Measurements from ENCODE around the gene SMURF1.

Gene SMURF1

GRCh38 chr7:99097730-99098129 lies 46.2 kb downstream of the SMURF1 start:
- no peak for DNase-seq (ENCODE audit: low read depth)

DNA sequence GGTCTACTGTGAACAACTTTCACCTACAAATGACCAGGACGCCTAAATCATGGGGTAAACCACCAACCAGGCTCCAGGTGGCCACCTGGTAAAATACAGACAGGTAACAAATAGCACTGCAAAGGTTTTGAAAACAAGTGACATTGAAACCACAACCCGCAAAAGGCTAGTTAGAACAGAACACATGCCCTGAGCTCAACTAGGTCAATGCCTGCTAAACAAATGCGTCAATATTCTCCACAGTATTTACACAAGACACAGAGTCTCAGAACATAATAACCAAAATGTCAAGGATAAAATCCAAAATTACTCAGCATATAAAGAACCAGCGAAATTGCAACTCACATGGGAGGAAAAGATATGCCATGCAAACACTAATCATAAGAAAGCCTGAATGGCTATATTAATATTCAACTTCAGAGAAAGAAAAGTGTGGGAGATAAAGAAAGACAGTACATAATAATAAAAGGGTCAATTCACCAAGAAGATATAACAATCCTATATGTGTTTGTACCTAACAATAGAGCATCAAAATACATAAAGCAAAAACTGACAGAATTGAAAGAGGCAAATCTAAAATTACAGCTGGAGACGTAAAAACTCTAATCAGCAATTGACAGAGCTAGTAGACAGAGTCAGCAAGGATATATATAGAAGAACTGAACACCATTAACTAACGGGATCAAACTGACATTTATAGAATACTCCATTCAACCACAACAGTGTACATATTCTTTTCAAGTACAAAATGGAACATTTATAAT lies 47.6 kb downstream of the SMURF1 start:
- DNase-seq (ENCODE audit: low read depth), result no peak

DNA sequence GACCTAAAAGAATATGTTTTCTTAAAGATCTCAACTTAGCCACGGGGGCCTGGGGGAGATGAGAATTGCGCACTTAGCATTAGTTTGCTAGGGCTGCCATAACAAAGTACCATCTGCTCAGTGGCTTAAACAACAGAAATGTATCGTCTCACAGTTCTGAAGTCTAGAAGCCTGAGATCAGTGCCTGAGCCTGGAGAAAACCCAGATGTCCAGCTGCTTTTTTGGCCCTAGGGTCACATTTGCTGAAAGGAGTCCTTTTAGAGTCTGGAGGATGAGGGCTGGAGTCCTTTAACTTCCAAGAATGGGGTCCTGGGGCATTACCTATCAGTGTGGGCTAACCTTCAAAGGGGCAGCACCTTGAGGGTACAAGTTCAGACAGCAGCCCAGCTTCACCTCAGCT lies 48.2 kb downstream of the SMURF1 start:
- DNase-seq (ENCODE audit: low read depth), result no peak

DNA sequence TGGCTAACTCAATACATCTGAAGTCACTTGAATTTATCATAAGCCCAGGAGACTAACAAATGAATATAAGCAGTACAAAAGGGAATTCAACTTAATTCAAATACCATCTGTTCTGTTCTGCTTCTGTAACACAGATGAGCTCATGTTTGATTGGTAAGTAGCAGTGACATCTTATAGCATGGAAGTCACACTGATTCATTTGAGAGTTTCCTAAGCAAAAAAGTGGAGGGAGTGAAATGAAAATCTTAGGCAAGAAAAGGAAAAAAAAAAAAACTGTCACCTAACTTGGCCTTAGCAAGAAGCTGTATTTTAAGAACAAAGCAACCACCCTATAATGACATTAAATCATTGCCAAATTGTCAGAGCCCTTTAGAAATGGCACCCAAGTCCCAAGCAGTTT lies 49.5 kb downstream of the SMURF1 start:
- DNase-seq (ENCODE audit: low read depth), result no peak

- DNase-seq (ENCODE audit: low read depth), result no peak
Measured at GRCh38 chr7:99092064-99092720, 51.7 kb downstream of the SMURF1 start.

- DNase-seq (ENCODE audit: low read depth), result peak; percentile 32
Measured at GRCh38 chr7:99090771-99091542, 53.0 kb downstream of the SMURF1 start.

- DNase-seq (ENCODE audit: low read depth), result no peak
Measured at GRCh38 chr7:99089914-99090629, 53.8 kb downstream of the SMURF1 start.

DNA sequence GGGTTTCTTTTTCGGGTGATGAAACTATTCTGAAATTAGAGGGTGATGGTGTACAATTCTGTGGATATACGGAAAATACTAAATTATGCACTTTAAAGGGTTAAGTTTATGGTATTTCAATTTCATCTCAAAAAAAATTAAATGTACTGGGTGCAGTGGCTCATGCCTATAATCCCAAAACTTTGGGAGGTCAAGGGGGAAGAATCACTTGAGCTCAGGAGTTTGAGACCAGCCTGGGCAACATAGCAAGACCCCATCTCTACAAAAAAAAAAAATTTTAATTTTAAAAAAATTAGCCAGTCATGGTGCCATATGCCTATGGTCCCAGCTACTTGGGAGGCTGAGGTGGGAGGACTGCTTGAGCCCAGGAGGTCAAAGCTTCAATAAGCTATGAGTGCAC lies 57.0 kb downstream of the SMURF1 start:
- DNase-seq (ENCODE audit: low read depth), result no peak

GRCh38 chr7:99086532-99086931 lies 57.4 kb downstream of the SMURF1 start:
- DNase-seq (ENCODE audit: low read depth), result no peak

GRCh38 chr7:99083733-99084132 lies 60.2 kb downstream of the SMURF1 start:
- no peak for DNase-seq (ENCODE audit: low read depth)

GRCh38 chr7:99083068-99083651 lies 60.7 kb downstream of the SMURF1 start:
- DNase-seq (ENCODE audit: low read depth), result peak; percentile 20

- DNase-seq (ENCODE audit: low read depth), result no peak
Measured at GRCh38 chr7:99080679-99081078, 63.2 kb downstream of the SMURF1 start.

GRCh38 chr7:99079104-99079503 lies 64.8 kb downstream of the SMURF1 start:
- no peak for DNase-seq (ENCODE audit: low read depth)

GRCh38 chr7:99078416-99078815 lies 65.5 kb downstream of the SMURF1 start:
- DNase-seq (ENCODE audit: low read depth), result no peak

- no peak for DNase-seq (ENCODE audit: low read depth)
Measured at GRCh38 chr7:99076615-99077014, 67.3 kb downstream of the SMURF1 start.

DNA sequence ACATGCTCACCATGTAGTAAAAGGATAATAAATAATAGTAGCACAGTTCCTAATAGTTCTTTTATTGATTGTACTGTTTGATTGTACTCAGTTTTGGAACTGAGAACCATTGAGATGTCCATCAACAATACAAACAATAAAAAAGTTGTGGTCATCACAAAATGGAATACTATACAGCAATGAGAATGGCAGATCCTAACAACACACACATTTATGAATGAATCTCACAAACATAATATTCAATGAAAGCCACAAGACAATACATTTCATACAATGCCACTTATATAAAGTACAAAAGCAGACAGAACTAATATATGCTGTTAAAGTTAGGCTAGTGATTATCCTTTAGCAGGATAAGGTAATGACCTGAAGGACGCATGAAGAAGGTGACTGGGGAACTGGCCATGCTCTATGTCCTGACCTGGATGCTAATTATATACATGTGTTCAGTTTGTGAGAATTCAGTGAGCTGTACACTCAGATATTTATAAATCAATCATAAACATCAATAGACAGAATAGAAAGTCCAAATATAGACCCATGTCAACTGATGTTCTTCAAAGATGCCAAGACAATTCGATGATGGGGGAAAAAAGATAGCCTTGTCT lies 70.0 kb downstream of the SMURF1 start:
- no peak for DNase-seq (ENCODE audit: low read depth)

- no peak for DNase-seq (ENCODE audit: low read depth)
Measured at GRCh38 chr7:99072126-99072525, 71.8 kb downstream of the SMURF1 start.

DNA sequence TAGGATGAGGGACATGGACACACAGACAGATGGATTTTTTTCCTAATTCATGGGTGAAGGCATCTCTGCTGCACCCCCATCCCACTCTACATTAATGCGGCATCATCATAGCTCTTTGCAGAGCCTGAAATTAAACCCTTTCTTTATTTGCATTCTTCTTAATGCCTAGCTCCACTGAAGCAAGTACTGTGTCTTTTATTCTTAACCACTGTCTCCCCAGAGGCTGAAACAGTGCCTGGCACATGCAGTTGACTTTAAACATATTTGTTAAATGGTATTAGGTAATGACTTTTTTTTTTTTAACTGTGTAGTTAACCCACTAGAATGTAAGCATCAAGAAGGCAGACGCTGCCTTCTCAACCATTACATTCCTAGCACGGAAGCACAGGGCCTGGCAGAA lies 73.5 kb downstream of the SMURF1 start:
- no peak for DNase-seq (ENCODE audit: low read depth)

GRCh38 chr7:99061001-99061776 lies 82.7 kb downstream of the SMURF1 start:
- DNase-seq (ENCODE audit: low read depth), result no peak

- no peak for DNase-seq (ENCODE audit: low read depth)
Measured at GRCh38 chr7:99054781-99055180, 89.1 kb downstream of the SMURF1 start.

DNA sequence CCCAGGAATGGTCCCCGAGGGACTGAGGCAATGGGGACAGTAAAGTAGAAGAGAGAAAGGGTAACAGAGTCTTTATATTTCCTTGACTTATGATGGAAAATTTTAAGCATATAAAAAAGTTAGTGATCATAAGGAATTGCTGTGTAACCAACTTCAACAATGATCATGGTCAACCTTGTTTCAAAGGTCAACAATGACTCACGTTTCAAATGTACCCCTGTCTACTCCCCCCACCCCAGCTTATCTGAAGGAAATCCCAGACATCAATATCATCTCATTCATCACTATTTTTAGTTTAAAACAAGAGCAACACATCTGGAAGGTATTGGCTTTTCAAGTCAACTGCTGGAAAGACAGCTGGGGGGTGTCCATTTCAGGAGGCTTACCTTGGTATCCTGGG lies 92.9 kb downstream of the SMURF1 start:
- no peak for DNase-seq (ENCODE audit: low read depth)
